HepG2 (cell line): ENCODE data around the gene ORM1. TPM values are rescaled to one million over a fixed set of nuclear protein-coding genes. Genes with fewer than 3 reads are reported as not detected.

Experiments used
- ATAC-seq: fragments of 200-7000 bp; cut with Tn5 transposase; 3 replicates; pipeline ENCODE4 v1.9.1; 2020; ENCODE audit warnings: mild to moderate bottlenecking, moderate library complexity
- BruUV-seq: library from RNA; stranded (reverse); fragments of 400-500 nt; replicated peaks from 2 replicates; lab custom pipeline; 2021; lab: Mats Ljungman, UMichigan
- CTCF ChIA-PET: fragments of 300-600 bp; formaldehyde crosslinking; extraction: SDS; loops from one replicate; lab custom pipeline; 2021; ENCODE audit warnings: low total read pairs, inconsistent platforms, low intra/inter-chr PET ratio; lab: Yijun Ruan, JAX
- POLR2A ChIA-PET: fragments of 350-600 bp; sonication (Branson Sonifier 250); formaldehyde crosslinking; loops from one replicate; lab custom pipeline; 2020; ENCODE audit warnings: antibody characterized with exemption, inconsistent platforms; lab: Yijun Ruan, JAX
- DNase-seq: peaks from one replicate; pipeline ENCODE4 v3.0.0-alpha.2; 2015; ENCODE audit warnings: low spot score
- FAIRE-seq: peaks from 3 replicates; lab custom pipeline; 2011; peaks lifted over from hg19 to GRCh38; lab: Jason Lieb, UNC
- H2AFZ ChIP-seq: one replicate; pipeline ENCODE4 v1.6.1; 2011; ENCODE audit warnings: low read length, inconsistent platforms
- H3K27ac ChIP-seq: fragments of 300-600 bp; 3 replicates; pipeline ENCODE4 v1.8.0; 2011; ENCODE audit warnings: mixed run types, mild to moderate bottlenecking, mixed read lengths, low read length, inconsistent platforms; ENCODE audit not compliant: insufficient read depth; ENCODE audit errors: extremely low read length
- H3K27me3 ChIP-seq, 2 experiments: fragments of 200-600 bp in 1 of 2; 2 replicates in 1 of 2; 3 replicates in 1 of 2; pipeline versions ENCODE4 v1.6.0 to v1.8.0; 2011; ENCODE audit warnings: low read length in 2 of 2, mild to moderate bottlenecking in 2 of 2, moderate library complexity in 2 of 2, inconsistent platforms in 1 of 2; ENCODE audit not compliant: insufficient read depth in 2 of 2, control insufficient read depth in 1 of 2
- H3K36me3 ChIP-seq, 2 experiments: fragments of 200-600 bp in 1 of 2; replicated peaks in 1 of 2; 2 replicates in 1 of 2; 3 replicates in 1 of 2; pipeline versions ENCODE4 v1.5.1 to v1.8.0; 2011; ENCODE audit warnings: low read length in 2 of 2, inconsistent platforms in 1 of 2; ENCODE audit not compliant: insufficient read depth in 2 of 2, control insufficient read depth in 1 of 2
- H3K4me1 ChIP-seq: 2 replicates; pipeline ENCODE4 v1.5.1; 2012; ENCODE audit warnings: low read length, inconsistent platforms; ENCODE audit not compliant: insufficient read depth
- H3K4me2 ChIP-seq: 2 replicates; pipeline ENCODE4 v1.6.0; 2011; ENCODE audit warnings: low read depth, low read length, inconsistent platforms
- H3K4me3 ChIP-seq, 3 experiments: fragments of 200-600 bp in 1 of 3; sonication (generic), shearing (Covaris generic) in 1 of 3; replicated peaks in 1 of 3; 2 replicates each; pipeline ENCODE4 v1.5.1; 2011 to 2016; ENCODE audit warnings: low read length in 3 of 3, inconsistent platforms in 2 of 3, low read depth in 2 of 3, mild to moderate bottlenecking in 2 of 3, control low read depth in 1 of 3, mixed read lengths in 1 of 3; ENCODE audit not compliant: insufficient read depth in 1 of 3
- H3K79me2 ChIP-seq: one replicate; pipeline ENCODE4 v1.6.1; 2011; ENCODE audit warnings: low read length, inconsistent platforms; ENCODE audit not compliant: insufficient read depth
- H3K9ac ChIP-seq: 2 replicates; pipeline ENCODE4 v1.6.0; 2011; ENCODE audit warnings: mild to moderate bottlenecking, low read depth, low read length, inconsistent platforms; ENCODE audit not compliant: insufficient read depth
- H3K9me3 ChIP-seq: 2 replicates; pipeline ENCODE4 v1.5.1; 2012; ENCODE audit warnings: mild to moderate bottlenecking, low read length
- H4K20me1 ChIP-seq: 2 replicates; pipeline ENCODE4 v1.6.0; 2011; ENCODE audit warnings: inconsistent platforms, mild to moderate bottlenecking, low read length, moderate library complexity; ENCODE audit not compliant: insufficient read depth
- BORCS8-MEF2B ChIP-seq: sonication (generic); formaldehyde crosslinking; IDR thresholded peaks from 2 replicates; pipeline ENCODE4 v1.8.0; 2022; ENCODE audit warnings: mild to moderate bottlenecking, missing genetic modification reagents
- CENPX ChIP-seq: sonication (generic); formaldehyde crosslinking; IDR thresholded peaks from 2 replicates; pipeline ENCODE4 v1.9.0; 2021; ENCODE audit warnings: mild to moderate bottlenecking, missing genetic modification reagents, moderate library complexity
- EEA1 ChIP-seq: sonication (generic); formaldehyde crosslinking; IDR thresholded peaks from 2 replicates; pipeline ENCODE4 v1.5.1; 2020; ENCODE audit warnings: mild to moderate bottlenecking, missing genetic modification reagents, borderline replicate concordance
- HNRNPK ChIP-seq: fragments of 200-400 bp; formaldehyde crosslinking; IDR thresholded peaks from 2 replicates; pipeline ENCODE4 v1.6.1; 2018; ENCODE audit warnings: low read length, low read depth, moderate library complexity, mild to moderate bottlenecking; ENCODE audit not compliant: poor library complexity, severe bottlenecking
- IKZF4 ChIP-seq: sonication (generic); formaldehyde crosslinking; IDR thresholded peaks from 2 replicates; pipeline ENCODE4 v1.5.1; 2020; ENCODE audit warnings: borderline replicate concordance, mild to moderate bottlenecking, low read depth, missing genetic modification reagents; ENCODE audit errors: not compliant biosample characterization
- MAFG ChIP-seq: sonication (generic); formaldehyde crosslinking; IDR thresholded peaks from 2 replicates; pipeline ENCODE4 v1.5.1; 2020; ENCODE audit warnings: mild to moderate bottlenecking, missing genetic modification reagents
- MTF1 ChIP-seq: sonication (generic); formaldehyde crosslinking; IDR thresholded peaks from 2 replicates; pipeline ENCODE4 v1.5.0; 2020; ENCODE audit warnings: missing genetic modification reagents
- NFE2L2 ChIP-seq: fragments of 150-350 bp; IDR thresholded peaks from 2 replicates; pipeline ENCODE4 v1.6.1; 2014; ENCODE audit warnings: low read length
- NFYB ChIP-seq: sonication (generic); formaldehyde crosslinking; IDR thresholded peaks from 2 replicates; pipeline ENCODE4 v1.4.0; 2020; ENCODE audit warnings: missing genetic modification reagents
- POLR2AphosphoS5 ChIP-seq: IDR thresholded peaks from 2 replicates; pipeline ENCODE4 v1.6.1; 2012; ENCODE audit warnings: low read depth, low read length
- RXRA ChIP-seq: sonication (generic); formaldehyde crosslinking; IDR thresholded peaks from 2 replicates; pipeline ENCODE4 v1.5.1; 2020; ENCODE audit warnings: missing genetic modification reagents
- ZNF598 ChIP-seq: sonication (generic); formaldehyde crosslinking; IDR thresholded peaks from 2 replicates; pipeline ENCODE4 v1.5.1; 2020; ENCODE audit warnings: mild to moderate bottlenecking, missing genetic modification reagents, borderline replicate concordance
- WGBS: methylation state at CpG from one replicate; pipeline ENCODE4 v1.1.6; 2017; ENCODE audit warnings: low lambda C conversion rate; 5-methylcytosine and 5-hydroxymethylcytosine counted together
- in situ Hi-C: cut with HindIII; loops from 2 replicates; pipeline ENCODE4 v1.10.0; 2017; ENCODE audit warnings: low pct_unique_long_range_greater_than_20kb; ENCODE audit not compliant: extremely low pct_ligation_motif_present
- intact Hi-C: fragments of 100-400 bp; cut with micrococcal nuclease; formaldehyde crosslinking; loops from one replicate; pipeline ENCODE4 v1.10.0; 2022; ENCODE audit not compliant: unreplicated experiment
- polyA plus RNA-seq, 8 experiments: library from polyadenylated mRNA; depleted of rRNA in 3 of 8; stranded (reverse) in 7 of 8; unstranded in 1 of 8; fragments of >200 nt; fragmentation: Illumina TruSeq in 4 of 8; extraction: Trizol in 4 of 8; gene quantifications; 2 replicates each; pipeline versions ENCODE4 v1.2.1 to v1.2.3, GENCODE V29; 2011 to 2016; ENCODE audit warnings: low read depth in 4 of 8, missing spikeins in 1 of 8, mixed read lengths in 1 of 8; ENCODE audit not compliant: insufficient read depth in 1 of 8
- total RNA-seq, 5 experiments: library from RNA; depleted of rRNA; stranded (reverse); fragments of >200 nt; fragmentation: Illumina TruSeq; extraction: Trizol; gene quantifications; 2 replicates each; pipeline ENCODE4 v1.2.3, GENCODE V29; 2016; ENCODE audit warnings: low read depth in 1 of 5
- TF ChIP-seq, protein P1 (sequence below): sonication (generic); formaldehyde crosslinking; IDR thresholded peaks from 2 replicates; pipeline ENCODE4 v1.4.0; 2020; ENCODE audit warnings: missing genetic modification reagents
- TF ChIP-seq, protein P2 (sequence below): sonication (generic); formaldehyde crosslinking; IDR thresholded peaks from 2 replicates; pipeline ENCODE4 v1.5.0; 2020; ENCODE audit warnings: missing genetic modification reagents, mild to moderate bottlenecking, borderline replicate concordance

ORM1 gene
- total and polyA plus RNA-seq, 2 of the 13 experiments (the other 11 are each of a cell fraction or from before 2014, with no cell fraction given) = 699 to 1,180 TPM

DNA sequence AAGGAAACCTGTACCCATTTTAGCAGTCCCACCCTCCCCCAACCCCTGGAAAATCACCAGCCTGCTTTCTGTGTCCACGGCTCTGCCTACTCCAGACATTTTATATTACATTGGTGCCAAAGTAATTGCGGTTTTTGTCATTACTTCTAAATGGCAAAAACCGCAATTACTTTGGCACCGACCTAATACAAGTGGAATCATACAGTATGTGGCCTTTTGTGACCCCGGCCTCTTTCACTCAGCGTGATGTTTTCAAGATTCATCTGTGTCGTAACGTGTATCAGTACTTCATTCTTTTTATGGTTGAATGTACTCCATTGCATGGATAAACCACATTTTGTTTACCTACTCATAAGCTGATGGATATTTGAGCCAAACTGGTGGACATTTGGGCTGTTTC is 9.7 kb upstream of the ORM1 start:
- Histone ChIP-seq H2AFZ (no peak overlapping the region), H3K79me2 (no peaks in the 10 kb centered on the region), H3K9ac (no peak overlapping the region), H3K4me1 (peaks cover 8% of the 10 kb centered on the region), H3K27me3 (no peaks in the 10 kb centered on the region), H3K4me3 (no peak overlapping the region), H3K27ac (no peak overlapping the region)
- WGBS = 95% methylated on average over 8 of the region's 8 CpGs
- in situ Hi-C loops = no loop called here
- FAIRE-seq (no peak), DNase-seq (no peak)
- no peak for TF ChIP-seq ZNF598 (CRISPR knock-in tag)
- TF ChIP-seq CENPX (CRISPR knock-in tag) = no peak
- no peak for TF ChIP-seq NFYB (CRISPR knock-in tag)
- no peak for TF ChIP-seq IKZF4 (CRISPR knock-in tag)
- no peak for TF ChIP-seq BORCS8-MEF2B (CRISPR knock-in tag)
- TF ChIP-seq, protein P1, sequence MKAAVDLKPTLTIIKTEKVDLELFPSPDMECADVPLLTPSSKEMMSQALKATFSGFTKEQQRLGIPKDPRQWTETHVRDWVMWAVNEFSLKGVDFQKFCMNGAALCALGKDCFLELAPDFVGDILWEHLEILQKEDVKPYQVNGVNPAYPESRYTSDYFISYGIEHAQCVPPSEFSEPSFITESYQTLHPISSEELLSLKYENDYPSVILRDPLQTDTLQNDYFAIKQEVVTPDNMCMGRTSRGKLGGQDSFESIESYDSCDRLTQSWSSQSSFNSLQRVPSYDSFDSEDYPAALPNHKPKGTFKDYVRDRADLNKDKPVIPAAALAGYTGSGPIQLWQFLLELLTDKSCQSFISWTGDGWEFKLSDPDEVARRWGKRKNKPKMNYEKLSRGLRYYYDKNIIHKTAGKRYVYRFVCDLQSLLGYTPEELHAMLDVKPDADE (CRISPR knock-in tag) = no peak
- TF ChIP-seq MTF1 (CRISPR knock-in tag) = no peak
- no peak for TF ChIP-seq MAFG (CRISPR knock-in tag)
- TF ChIP-seq HNRNPK = no peak
- no peak for TF ChIP-seq RXRA (CRISPR knock-in tag)
- no peak for TF ChIP-seq NFE2L2
- no peak for TF ChIP-seq EEA1 (CRISPR knock-in tag)
- TF ChIP-seq, protein P2, sequence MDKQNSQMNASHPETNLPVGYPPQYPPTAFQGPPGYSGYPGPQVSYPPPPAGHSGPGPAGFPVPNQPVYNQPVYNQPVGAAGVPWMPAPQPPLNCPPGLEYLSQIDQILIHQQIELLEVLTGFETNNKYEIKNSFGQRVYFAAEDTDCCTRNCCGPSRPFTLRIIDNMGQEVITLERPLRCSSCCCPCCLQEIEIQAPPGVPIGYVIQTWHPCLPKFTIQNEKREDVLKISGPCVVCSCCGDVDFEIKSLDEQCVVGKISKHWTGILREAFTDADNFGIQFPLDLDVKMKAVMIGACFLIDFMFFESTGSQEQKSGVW (CRISPR knock-in tag) = no peak
- TF ChIP-seq POLR2AphosphoS5 = no peak
- TF ChIP-seq, all 625 proteins: peak for 0
- Histone ChIP-seq H3K9me3 (no peaks in the 10 kb centered on the region), H3K36me3 (peaks cover 18 to 24% of the 10 kb centered on the region in 2 experiments), H4K20me1 (no peaks in the 10 kb centered on the region), H3K4me2 (no peak overlapping the region)
- CTCF ChIA-PET = no interaction called here
- BruUV-seq = no TSS peak
- POLR2A ChIA-PET = no interaction called here
- intact Hi-C loops = no loop called here
- ATAC-seq = no peak
